Gastroesophageal sphincter (tissue), 4 donors: ENCODE measurements around the gene SNPH. TPM values are rescaled to one million over a fixed set of nuclear protein-coding genes. Genes with fewer than 3 reads are reported as not detected.

ENCODE experiments used
- ATAC-seq: fragments of 150-250 bp; one replicate; pipeline ENCODE4 v1.9.1; 2016; ENCODE audit warnings: mild to moderate bottlenecking, moderate library complexity
- H3K27ac ChIP-seq, 4 donors: fragments of 200-600 bp; sonication (generic) in 3 of 4; 1 replicate in 3 of 4; 2 replicates in 1 of 4; pipeline ENCODE4 v1.5.1; 2016 to 2019
- H3K27me3 ChIP-seq: fragments of 200-600 bp; sonication (generic); one replicate; pipeline ENCODE4 v1.5.1; 2019
- H3K36me3 ChIP-seq, 2 donors: fragments of 200-600 bp; sonication (generic); one replicate each; pipeline ENCODE4 v1.5.1; 2019; ENCODE audit warnings: control low read depth in 1 of 2
- H3K4me1 ChIP-seq, 3 donors: fragments of 200-600 bp; sonication (generic); 1 replicate in 2 of 3; 2 replicates in 1 of 3; pipeline ENCODE4 v1.5.1; 2016 to 2019; ENCODE audit warnings: control low read depth in 2 of 3
- H3K4me3 ChIP-seq, 2 donors: fragments of 200-600 bp; sonication (generic); one replicate each; pipeline ENCODE4 v1.5.1; 2019; ENCODE audit warnings: mild to moderate bottlenecking in 1 of 2, moderate library complexity in 1 of 2
- H3K9me3 ChIP-seq, 3 donors: fragments of 200-600 bp; sonication (generic); one replicate each; pipeline ENCODE4 v1.5.1; 2017 to 2019; ENCODE audit warnings: control low read depth in 2 of 3
- EP300 ChIP-seq: sonication (generic); formaldehyde crosslinking; IDR thresholded peaks from one replicate; pipeline ENCODE4 v1.6.1; 2017; ENCODE audit warnings: antibody characterized with exemption, mild to moderate bottlenecking
- POLR2A ChIP-seq, 2 donors: fragments of 450-650 bp; IDR thresholded peaks; one replicate each; pipeline ENCODE4 v1.6.1; 2017; ENCODE audit warnings: antibody characterized with exemption in 2 of 2, mild to moderate bottlenecking in 2 of 2, moderate library complexity in 1 of 2
- POLR2AphosphoS5 ChIP-seq: sonication (generic); formaldehyde crosslinking; IDR thresholded peaks from one replicate; pipeline ENCODE4 v1.6.1; 2017; ENCODE audit warnings: antibody characterized with exemption
- WGBS, 2 donors: methylation state at CpG; one replicate each; pipeline ENCODE4 v1.1.5; 2018; ENCODE audit warnings: low coverage in 1 of 2; 5-methylcytosine and 5-hydroxymethylcytosine counted together
- total RNA-seq, 4 donors: library from RNA; depleted of rRNA; stranded (reverse); fragments of >200 nt; gene quantifications; one replicate each; pipeline ENCODE4 v1.1.0, GENCODE V29; 2016
- TF ChIP-seq, protein P1 (sequence below), 4 experiments: fragments of 200-600 bp in 2 of 4; fragments of 450-650 bp in 2 of 4; sonication (generic) in 1 of 4; IDR thresholded peaks; one replicate each; pipeline ENCODE4 v1.5.1; 2017 to 2019; ENCODE audit warnings: antibody characterized with exemption in 4 of 4, mild to moderate bottlenecking in 2 of 4, moderate library complexity in 2 of 4

SNPH gene
- total RNA-seq, 4 donors from 2014 or later, result 9.8 to 31.6 (median 12.5) TPM

DNA sequence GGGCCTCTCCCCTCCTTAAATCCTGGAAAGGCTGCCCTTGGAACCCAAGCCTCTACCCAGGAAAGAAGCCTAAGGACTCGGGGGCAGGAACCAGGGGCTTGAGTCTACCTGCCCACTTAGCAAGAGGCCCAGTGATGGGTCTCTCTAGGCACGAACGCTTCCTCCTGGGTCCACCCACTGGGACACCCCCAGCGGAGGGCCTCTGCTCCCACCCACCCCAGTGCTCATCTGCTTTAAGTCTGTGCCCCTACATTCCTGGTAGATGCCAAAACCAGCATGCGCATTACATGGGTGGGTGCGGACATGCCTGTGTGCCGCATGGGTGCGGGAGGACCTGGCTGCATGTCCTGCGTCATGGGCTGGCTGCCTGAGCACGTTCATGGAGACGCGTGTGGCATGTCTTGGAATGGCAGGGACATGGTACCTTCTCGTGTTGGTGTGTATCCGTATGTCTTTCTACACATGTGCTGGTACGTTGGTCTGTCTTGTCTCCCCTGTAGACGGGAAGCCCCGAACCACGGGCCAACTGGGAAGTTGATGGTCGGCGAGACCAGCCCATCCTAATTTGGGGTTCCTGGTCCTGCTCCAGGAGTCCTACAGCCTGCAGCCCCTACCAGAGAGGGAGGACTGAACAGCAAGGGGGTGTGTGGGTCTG is 29.3 kb downstream of the SNPH start:
- no peak for ATAC-seq
- Histone ChIP-seq H3K4me1 (no peaks in the 10 kb centered on the region), H3K36me3 (peaks cover 0 to 43% of the 10 kb centered on the region in 2 donors), H3K27me3 (no peaks in the 10 kb centered on the region), H3K27ac (no peak overlapping the region), H3K4me3 (no peak overlapping the region), H3K9me3 (no peaks in the 10 kb centered on the region)
- 100% methylated on average over 1 of the region's 20 CpGs for WGBS, 2 donors
- TF ChIP-seq POLR2AphosphoS5 (no peak), POLR2A (IDR thresholded peaks at IDR 0.05) (no peak), EP300 (no peak)
- TF ChIP-seq, protein P1, sequence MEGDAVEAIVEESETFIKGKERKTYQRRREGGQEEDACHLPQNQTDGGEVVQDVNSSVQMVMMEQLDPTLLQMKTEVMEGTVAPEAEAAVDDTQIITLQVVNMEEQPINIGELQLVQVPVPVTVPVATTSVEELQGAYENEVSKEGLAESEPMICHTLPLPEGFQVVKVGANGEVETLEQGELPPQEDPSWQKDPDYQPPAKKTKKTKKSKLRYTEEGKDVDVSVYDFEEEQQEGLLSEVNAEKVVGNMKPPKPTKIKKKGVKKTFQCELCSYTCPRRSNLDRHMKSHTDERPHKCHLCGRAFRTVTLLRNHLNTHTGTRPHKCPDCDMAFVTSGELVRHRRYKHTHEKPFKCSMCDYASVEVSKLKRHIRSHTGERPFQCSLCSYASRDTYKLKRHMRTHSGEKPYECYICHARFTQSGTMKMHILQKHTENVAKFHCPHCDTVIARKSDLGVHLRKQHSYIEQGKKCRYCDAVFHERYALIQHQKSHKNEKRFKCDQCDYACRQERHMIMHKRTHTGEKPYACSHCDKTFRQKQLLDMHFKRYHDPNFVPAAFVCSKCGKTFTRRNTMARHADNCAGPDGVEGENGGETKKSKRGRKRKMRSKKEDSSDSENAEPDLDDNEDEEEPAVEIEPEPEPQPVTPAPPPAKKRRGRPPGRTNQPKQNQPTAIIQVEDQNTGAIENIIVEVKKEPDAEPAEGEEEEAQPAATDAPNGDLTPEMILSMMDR (IDR thresholded peaks at IDR 0.05), result no peak

DNA sequence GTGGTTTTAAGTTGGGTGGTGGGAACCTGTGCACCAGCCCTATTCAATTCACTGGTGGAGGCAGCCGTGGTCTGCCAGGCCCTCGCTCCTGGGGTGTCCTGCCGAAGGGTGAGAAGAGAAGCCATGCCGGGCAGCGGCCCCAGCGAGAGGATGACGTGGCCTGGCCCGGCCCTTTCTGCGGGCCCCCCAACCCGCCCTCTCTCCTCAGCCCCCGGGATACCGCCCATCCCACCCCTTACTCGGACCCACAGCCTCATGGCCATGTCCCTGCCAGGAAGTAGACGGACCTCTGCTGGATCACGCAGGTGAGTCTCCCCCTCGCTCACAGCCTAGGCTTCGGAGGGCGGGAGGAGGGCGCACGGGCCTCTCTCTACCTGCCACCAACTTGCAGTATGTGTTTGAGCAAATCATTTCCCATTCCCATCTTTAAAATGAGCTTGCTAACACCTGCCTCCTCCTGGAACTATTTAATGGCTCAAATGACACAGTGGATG is 30.1 kb downstream of the SNPH start:
- no peak for ATAC-seq
- no peaks in the 10 kb centered on the region for H3K4me1 ChIP-seq
- H3K9me3 ChIP-seq, result no peaks in the 10 kb centered on the region
- 85 to 90% methylated on average over 4 to 7 of the region's 20 CpGs for WGBS, 2 donors
- H3K36me3 ChIP-seq, result peaks cover 0 to 51% of the 10 kb centered on the region in 2 donors
- H3K27ac ChIP-seq, result no peak overlapping the region
- H3K4me3 ChIP-seq, result no peak overlapping the region
- H3K27me3 ChIP-seq, result no peaks in the 10 kb centered on the region
- TF ChIP-seq, protein P1 (IDR thresholded peaks at IDR 0.05), result no peak
- no peak for TF ChIP-seq POLR2AphosphoS5
- TF ChIP-seq EP300, result no peak
- no peak for TF ChIP-seq POLR2A (IDR thresholded peaks at IDR 0.05)

DNA sequence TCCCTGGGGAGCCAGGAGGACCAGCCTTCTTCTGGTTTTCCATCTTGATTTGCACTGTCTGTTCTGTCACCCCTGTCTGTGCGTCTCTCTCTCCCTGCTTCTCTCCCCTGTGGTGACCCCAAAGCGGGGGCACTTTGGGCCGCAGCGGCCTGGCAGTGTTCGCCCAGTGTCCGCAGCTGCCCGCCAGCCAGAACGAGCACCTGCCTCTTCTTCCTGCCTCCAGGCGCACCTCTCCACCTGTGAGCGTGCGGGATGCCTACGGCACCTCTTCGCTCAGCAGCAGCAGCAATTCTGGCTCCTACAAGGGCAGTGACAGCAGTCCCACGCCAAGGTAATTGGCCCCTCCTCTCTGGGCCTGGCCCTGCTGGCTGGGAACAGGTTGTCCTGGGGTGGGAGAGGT is 30.8 kb downstream of the SNPH start:
- no peak for TF ChIP-seq POLR2A (IDR thresholded peaks at IDR 0.05)
- no peak for TF ChIP-seq EP300
- TF ChIP-seq, protein P1 (IDR thresholded peaks at IDR 0.05), result no peak
- no peak for TF ChIP-seq POLR2AphosphoS5
- H3K4me3 ChIP-seq, result no peak overlapping the region
- peaks cover 0 to 52% of the 10 kb centered on the region in 2 donors for H3K36me3 ChIP-seq
- no peaks in the 10 kb centered on the region for H3K4me1 ChIP-seq
- H3K27me3 ChIP-seq, result no peaks in the 10 kb centered on the region
- H3K9me3 ChIP-seq, result no peaks in the 10 kb centered on the region
- no peak for ATAC-seq
- WGBS, 2 donors, result 80% methylated on average over 1 of the region's 14 CpGs; no CpG with 5 or more reads in 1 of the 2 donors
- no peak overlapping the region for H3K27ac ChIP-seq

DNA sequence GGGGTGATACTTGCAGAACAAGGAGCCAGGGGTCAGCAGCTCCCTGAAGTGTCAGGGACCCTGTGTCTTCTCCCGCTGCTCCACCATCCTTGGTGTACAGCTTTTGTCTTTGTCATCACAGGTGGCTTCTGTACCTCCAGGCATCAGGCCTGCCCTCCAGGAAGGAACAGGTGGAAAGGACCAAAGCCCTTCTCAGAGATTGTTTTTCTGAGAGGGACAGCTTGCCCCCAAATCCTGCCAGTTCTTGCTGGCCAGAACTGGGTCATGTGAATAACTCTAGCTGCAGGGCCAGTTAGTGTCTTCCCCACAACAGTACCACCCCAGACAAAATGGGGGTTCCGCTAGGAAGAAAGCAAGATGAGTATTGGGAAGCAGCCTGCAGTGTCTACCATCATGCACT is 31.4 kb downstream of the SNPH start:
- no peaks in the 10 kb centered on the region for H3K4me1 ChIP-seq
- no peak overlapping the region for H3K4me3 ChIP-seq
- WGBS, 2 donors, result 100% methylated on average over 1 to 2 of the region's 2 CpGs
- H3K9me3 ChIP-seq, result no peaks in the 10 kb centered on the region
- TF ChIP-seq POLR2AphosphoS5, result no peak
- TF ChIP-seq, protein P1 (IDR thresholded peaks at IDR 0.05), result no peak
- TF ChIP-seq EP300, result no peak
- no peak for TF ChIP-seq POLR2A (IDR thresholded peaks at IDR 0.05)
- H3K27me3 ChIP-seq, result no peaks in the 10 kb centered on the region
- no peak overlapping the region for H3K27ac ChIP-seq
- ATAC-seq, result no peak
- peaks cover 0 to 52% of the 10 kb centered on the region in 2 donors for H3K36me3 ChIP-seq

DNA sequence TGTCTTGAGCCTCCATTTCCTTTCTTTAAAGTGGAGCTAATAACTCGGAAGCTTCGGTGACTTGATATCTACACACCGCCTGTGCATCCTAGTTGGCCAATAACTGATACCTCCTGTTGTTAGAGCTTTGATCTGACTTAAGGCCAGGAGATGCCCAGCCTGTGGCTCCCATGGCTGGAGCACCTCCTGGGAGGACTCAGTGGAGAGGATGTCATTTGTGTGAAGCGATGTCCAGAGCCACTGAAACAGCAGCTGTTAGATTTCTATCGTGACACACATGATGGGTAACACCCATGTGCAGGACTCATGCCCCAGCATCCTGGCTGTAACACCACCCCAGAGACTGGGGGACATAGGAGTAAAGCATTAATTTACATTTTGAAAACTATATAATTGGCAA is 32.1 kb downstream of the SNPH start:
- H3K27ac ChIP-seq, result no peak overlapping the region
- H3K36me3 ChIP-seq, result peaks cover 0 to 59% of the 10 kb centered on the region in 2 donors
- H3K4me1 ChIP-seq, result no peaks in the 10 kb centered on the region
- no peaks in the 10 kb centered on the region for H3K27me3 ChIP-seq
- ATAC-seq, result no peak
- H3K9me3 ChIP-seq, result no peaks in the 10 kb centered on the region
- 79 to 81% methylated on average over 5 of the region's 5 CpGs for WGBS, 2 donors
- TF ChIP-seq, protein P1 (IDR thresholded peaks at IDR 0.05), result no peak
- TF ChIP-seq POLR2AphosphoS5 (no peak), EP300 (no peak), POLR2A (IDR thresholded peaks at IDR 0.05) (no peak)
- H3K4me3 ChIP-seq, result no peak overlapping the region
